Epithelial cell of prostate (primary cell): Measurements from ENCODE around the gene TEAD2.

Source experiments
- DNase-seq: peaks from one replicate; pipeline ENCODE4 v3.0.0-alpha.2; 2011; ENCODE audit warnings: low read depth, low spot score
- H3K27ac ChIP-seq: fragments of 450-650 bp; 2 replicates; pipeline ENCODE4 v1.5.1; 2017; ENCODE audit warnings: mild to moderate bottlenecking

Gene TEAD2

DNA sequence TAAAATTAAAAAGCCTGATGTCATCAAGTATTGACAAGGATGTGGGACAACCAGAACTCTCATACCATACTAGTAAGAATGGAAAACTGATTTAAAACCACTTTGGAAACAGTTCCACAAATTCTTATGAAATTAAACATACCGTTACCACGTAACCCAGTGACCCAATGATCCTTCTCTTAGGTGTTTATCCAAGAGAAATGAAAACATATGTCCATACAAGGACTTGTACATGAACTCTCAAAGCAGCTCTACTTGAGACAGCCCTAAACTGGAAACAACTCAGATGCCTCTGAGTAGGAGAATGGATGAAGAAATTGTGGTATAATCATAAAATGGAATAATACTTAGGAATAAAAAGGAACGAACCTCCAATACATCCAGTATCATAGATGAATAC is 64.8 kb downstream of the TEAD2 start:
- H3K27ac ChIP-seq: no peak overlapping the region
- no peak for DNase-seq

DNA sequence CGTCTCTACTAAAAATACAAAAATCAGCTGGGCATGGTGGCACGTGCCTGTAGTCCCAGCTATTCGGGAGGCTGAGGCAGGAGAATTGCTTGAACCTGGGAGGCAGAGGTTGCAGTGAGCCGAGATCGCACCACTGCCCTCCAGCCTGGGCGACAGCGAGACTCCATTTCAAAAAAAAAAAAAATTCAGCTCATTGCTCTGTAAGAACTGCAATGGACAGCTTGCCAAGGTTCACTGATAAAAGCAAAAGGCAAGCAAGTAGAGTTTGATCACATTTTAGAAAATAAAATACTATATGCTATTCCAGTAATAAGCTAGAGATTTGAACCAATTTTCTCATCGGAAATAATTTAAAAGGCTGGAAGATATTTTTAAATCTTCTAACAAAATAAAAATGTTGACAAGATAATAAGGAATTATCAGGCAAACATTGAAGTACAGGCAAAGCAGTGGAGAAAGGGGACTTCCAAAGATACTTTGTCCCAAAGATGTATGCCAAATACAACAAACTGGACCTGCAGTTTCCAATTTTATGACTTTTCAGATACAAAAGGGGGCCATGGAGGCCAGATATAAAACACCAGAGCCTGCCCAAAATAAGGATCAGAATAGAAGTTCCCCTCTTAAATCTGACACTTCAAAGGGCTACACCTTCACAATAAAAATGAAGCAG is 66.9 kb downstream of the TEAD2 start:
- DNase-seq: no peak
- H3K27ac ChIP-seq: no peak overlapping the region

DNA sequence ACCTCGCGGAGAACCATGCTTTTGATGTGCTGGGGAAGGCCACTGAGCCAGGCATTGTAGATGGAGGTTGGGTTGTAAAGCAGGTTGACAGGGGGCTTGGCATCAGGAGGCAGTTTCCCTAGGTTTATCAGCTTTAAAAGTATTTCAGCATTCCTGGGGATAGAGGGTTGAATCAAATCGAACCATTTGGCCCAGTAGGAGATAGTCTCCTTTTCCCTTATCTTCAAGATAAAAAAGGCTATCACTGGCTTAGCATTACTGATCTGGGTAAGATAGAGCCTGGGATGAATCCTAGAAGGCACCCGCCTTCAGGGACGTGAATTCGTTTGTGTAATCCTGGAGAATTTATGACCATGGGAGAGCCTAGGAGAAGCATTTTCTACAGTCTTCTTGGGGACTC is 67.8 kb downstream of the TEAD2 start:
- no peak overlapping the region for H3K27ac ChIP-seq
- no peak for DNase-seq
